CD14-positive monocyte (primary cell): ENCODE results near the gene ZNF133. TPM values are rescaled to one million over a fixed set of nuclear protein-coding genes. Genes with fewer than 3 reads are reported as not detected.

Experiments
- DNase-seq, 3 donors: peaks; one replicate each; pipeline ENCODE4 v3.0.0-alpha.2; 2011 to 2022
- H2AFZ ChIP-seq: 2 replicates; pipeline ENCODE4 v1.6.0; 2012; ENCODE audit warnings: mild to moderate bottlenecking, low read depth, low read length, inconsistent platforms; ENCODE audit not compliant: insufficient read depth, poor library complexity, severe bottlenecking
- H3K27ac ChIP-seq, 2 donors: 1 replicate in 1 of 2; 2 replicates in 1 of 2; pipeline ENCODE4 v1.5.1; 2012 to 2013; ENCODE audit warnings: low read length in 2 of 2, control low read depth in 1 of 2, inconsistent platforms in 1 of 2, low read depth in 1 of 2, mild to moderate bottlenecking in 1 of 2
- H3K27me3 ChIP-seq, 2 donors: one replicate each; pipeline versions ENCODE4 v1.6.0 to v1.6.1; 2011 to 2013; ENCODE audit warnings: low read length in 2 of 2; ENCODE audit not compliant: control insufficient read depth in 2 of 2, insufficient read depth in 2 of 2
- H3K36me3 ChIP-seq, 2 donors: replicated peaks in 1 of 2; 1 replicate in 1 of 2; 2 replicates in 1 of 2; pipeline versions ENCODE4 v1.5.1 to v1.6.1; 2012 to 2013; ENCODE audit warnings: low read length in 2 of 2, control low read depth in 1 of 2, inconsistent platforms in 1 of 2, mild to moderate bottlenecking in 1 of 2; ENCODE audit not compliant: insufficient read depth in 2 of 2, control insufficient read depth in 1 of 2
- H3K4me1 ChIP-seq, 2 donors: 1 replicate in 1 of 2; 2 replicates in 1 of 2; pipeline versions ENCODE4 v1.5.1 to v1.6.1; 2012 to 2013; ENCODE audit warnings: low read length in 2 of 2, control low read depth in 1 of 2, inconsistent platforms in 1 of 2, mild to moderate bottlenecking in 1 of 2, moderate library complexity in 1 of 2; ENCODE audit not compliant: insufficient read depth in 2 of 2, control insufficient read depth in 1 of 2
- H3K4me2 ChIP-seq: replicated peaks from 2 replicates; pipeline ENCODE3; 2012; ENCODE audit warnings: low read length, moderate library complexity, mild to moderate bottlenecking; ENCODE audit not compliant: poor library complexity, severe bottlenecking; ENCODE audit errors: extremely low read depth
- H3K4me3 ChIP-seq, 3 experiments: fragments of 200-600 bp in 1 of 3; sonication (generic) in 1 of 3; replicated peaks in 1 of 3; 1 replicate in 2 of 3; 2 replicates in 1 of 3; pipeline ENCODE4 v1.5.1; 2011 to 2013; ENCODE audit warnings: low read length in 3 of 3, mild to moderate bottlenecking in 3 of 3, control low read depth in 2 of 3, low read depth in 2 of 3, inconsistent platforms in 1 of 3, moderate library complexity in 1 of 3
- H3K79me2 ChIP-seq: 2 replicates; pipeline ENCODE4 v1.6.0; 2012; ENCODE audit warnings: mild to moderate bottlenecking, control low read depth, inconsistent platforms, low read length, moderate library complexity; ENCODE audit not compliant: insufficient read depth
- H3K9ac ChIP-seq: 2 replicates; pipeline ENCODE4 v1.6.0; 2017; ENCODE audit warnings: low read length, mild to moderate bottlenecking; ENCODE audit not compliant: insufficient read depth, poor library complexity, severe bottlenecking
- H3K9me3 ChIP-seq, 2 donors: replicated peaks in 1 of 2; 1 replicate in 1 of 2; 2 replicates in 1 of 2; pipeline versions ENCODE4 v1.5.1 to v1.6.1; 2012 to 2013; ENCODE audit warnings: low read length in 2 of 2, control low read depth in 1 of 2; ENCODE audit not compliant: control insufficient read depth in 1 of 2, insufficient read depth in 1 of 2
- H4K20me1 ChIP-seq: 2 replicates; pipeline ENCODE4 v1.6.0; 2012; ENCODE audit warnings: mild to moderate bottlenecking, low read length, control low read depth, moderate library complexity; ENCODE audit not compliant: insufficient read depth
- H3K27ac Mint-ChIP-seq, 7 donors: one replicate each; pipeline ENCODE4 v1.8.0; 2020; ENCODE audit warnings: mild to moderate bottlenecking in 7 of 7, mixed read lengths in 7 of 7, moderate library complexity in 6 of 7, inconsistent platforms in 2 of 7
- H3K27me3 Mint-ChIP-seq, 3 donors: one replicate each; pipeline ENCODE4 v1.8.0; 2021 to 2022; ENCODE audit warnings: low read depth in 3 of 3, mild to moderate bottlenecking in 3 of 3, mixed read lengths in 3 of 3, moderate library complexity in 3 of 3, inconsistent platforms in 1 of 3
- H3K36me3 Mint-ChIP-seq, 2 donors: one replicate each; pipeline ENCODE4 v1.8.0; 2020; ENCODE audit warnings: mixed read lengths in 2 of 2, inconsistent platforms in 1 of 2, mild to moderate bottlenecking in 1 of 2
- H3K4me1 Mint-ChIP-seq: one replicate; pipeline ENCODE4 v1.8.0; 2020; ENCODE audit warnings: mild to moderate bottlenecking, mixed read lengths
- H3K4me3 Mint-ChIP-seq, 2 donors: one replicate each; pipeline ENCODE4 v1.8.0; 2020; ENCODE audit warnings: mild to moderate bottlenecking in 2 of 2, mixed read lengths in 2 of 2, moderate library complexity in 1 of 2
- H3K9me3 Mint-ChIP-seq, 7 donors: one replicate each; pipeline ENCODE4 v1.8.0; 2020 to 2022; ENCODE audit warnings: mixed read lengths in 7 of 7, mild to moderate bottlenecking in 6 of 7, moderate library complexity in 6 of 7, inconsistent platforms in 2 of 7
- WGBS: methylation state at CpG from one replicate; pipeline ENCODE4 v1.1.5; 2013; ENCODE audit warnings: missing lambda C conversion rate; ENCODE audit not compliant: insufficient coverage; 5-methylcytosine and 5-hydroxymethylcytosine counted together
- intact Hi-C, 2 donors: fragments of 100-400 bp; cut with micrococcal nuclease; formaldehyde crosslinking; loops; one replicate each; pipeline versions ENCODE4 v1.15.0 to v1.15.1; 2023
- polyA plus RNA-seq, 3 donors: library from polyadenylated mRNA; depleted of rRNA in 1 of 3; unstranded in 2 of 3; stranded (reverse) in 1 of 3; fragments of 300-500 nt in 2 of 3; fragments of >200 nt in 1 of 3; fragmentation: Illumina TruSeq in 2 of 3; gene quantifications; 1 replicate in 2 of 3; 2 replicates in 1 of 3; pipeline ENCODE4 v1.2.3, GENCODE V29; 2012 to 2021
- TF ChIP-seq, protein P1 (sequence below): fragments of 200-600 bp; IDR thresholded peaks from one replicate; pipeline ENCODE4 v1.8.0; 2022; ENCODE audit warnings: antibody characterized with exemption, mild to moderate bottlenecking

The ZNF133 gene
- polyA plus RNA-seq, 3 donors: 1.7 to 9.7 (median 3.4) TPM

DNA sequence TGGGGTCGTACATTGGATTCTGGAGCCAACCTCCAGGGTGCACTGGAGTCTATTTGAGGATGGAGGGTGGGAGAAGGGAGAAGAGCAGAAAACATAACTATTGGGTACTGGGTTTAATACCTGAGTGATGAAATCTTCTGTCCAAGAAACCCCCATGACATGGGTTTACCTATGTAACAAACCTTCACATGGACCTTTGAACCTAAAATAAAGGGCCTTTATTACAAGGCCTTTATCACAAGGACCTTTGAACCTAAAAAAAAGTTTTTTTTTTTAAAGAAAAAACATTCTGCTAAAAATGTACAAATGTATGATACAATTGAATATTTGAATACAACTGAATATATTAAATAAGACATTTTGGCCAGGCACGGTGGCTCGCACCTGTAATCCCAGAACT is 38.1 kb upstream of the ZNF133 start:
- intact Hi-C loops: no loop called here
- H3K36me3 Mint-ChIP-seq: no peaks in the 10 kb centered on the region
- WGBS: no CpG with 5 or more reads among the region's 3 CpGs

DNA sequence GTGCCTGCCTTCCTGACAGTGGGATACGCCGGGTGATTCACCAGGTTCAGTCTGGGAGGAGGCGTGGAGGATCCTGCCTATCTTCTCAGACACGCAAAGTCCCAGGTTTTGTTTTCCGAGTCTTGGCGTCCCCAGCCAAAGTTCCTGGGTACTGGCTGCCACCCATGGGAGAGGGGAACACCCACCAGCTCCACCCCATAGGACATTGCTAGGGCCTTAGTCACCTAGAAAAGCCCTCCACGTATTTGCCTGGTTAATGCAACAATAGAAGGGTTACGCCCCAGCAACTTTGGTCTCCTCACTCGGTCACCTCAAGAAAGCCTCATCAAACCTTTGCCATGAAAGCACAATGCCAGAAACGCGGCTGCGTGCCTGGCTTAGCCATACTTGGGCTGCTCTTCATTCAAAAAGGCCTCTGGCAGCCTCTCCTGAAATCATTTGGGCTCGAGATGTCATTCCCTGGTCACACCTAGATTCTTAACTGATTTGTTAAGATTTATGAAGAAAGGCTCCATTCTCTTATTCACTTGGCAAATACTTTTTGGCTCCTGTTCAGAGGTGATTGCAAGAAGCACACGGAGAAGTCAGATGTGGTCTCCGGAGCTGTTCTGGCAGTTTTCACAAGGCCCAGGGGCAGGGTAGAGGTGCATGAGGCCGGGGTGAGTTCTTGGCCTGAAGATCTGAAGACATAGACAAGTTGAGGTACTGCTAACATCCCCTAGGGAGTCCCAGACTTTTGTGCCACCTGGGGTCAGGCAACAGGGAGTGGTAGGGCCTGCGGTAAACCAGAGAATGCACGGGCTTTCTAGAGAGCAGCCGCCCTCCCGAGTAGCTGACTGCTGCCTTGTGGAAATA is 35.5 kb upstream of the ZNF133 start:
- no peak overlapping the region for H3K9ac ChIP-seq
- no peaks in the 10 kb centered on the region for H3K9me3 ChIP-seq
- no peaks in the 10 kb centered on the region for H3K36me3 Mint-ChIP-seq
- peaks cover 0 to 1% (median 0%) of the 10 kb centered on the region in 7 donors for H3K9me3 Mint-ChIP-seq
- H3K4me1 ChIP-seq: no peaks in the 10 kb centered on the region
- H3K4me3 Mint-ChIP-seq: no peak overlapping the region
- no peak overlapping the region for H3K4me3 ChIP-seq
- no peaks in the 10 kb centered on the region for H3K27me3 ChIP-seq
- intact Hi-C loops: no loop called here
- H3K27me3 Mint-ChIP-seq: peaks cover 0 to 6% (median 2%) of the 10 kb centered on the region in 3 donors
- H3K36me3 ChIP-seq: no peaks in the 10 kb centered on the region
- DNase-seq: no peak
- H3K4me1 Mint-ChIP-seq: no peaks in the 10 kb centered on the region
- no peak overlapping the region for H3K4me2 ChIP-seq
- H3K27ac ChIP-seq: no peak overlapping the region
- no peak overlapping the region for H3K27ac Mint-ChIP-seq
- WGBS: 94% methylated on average over 17 of the region's 20 CpGs
- no peaks in the 10 kb centered on the region for H4K20me1 ChIP-seq
- H2AFZ ChIP-seq: no peak overlapping the region
- H3K79me2 ChIP-seq: no peaks in the 10 kb centered on the region
- TF ChIP-seq, protein P1, sequence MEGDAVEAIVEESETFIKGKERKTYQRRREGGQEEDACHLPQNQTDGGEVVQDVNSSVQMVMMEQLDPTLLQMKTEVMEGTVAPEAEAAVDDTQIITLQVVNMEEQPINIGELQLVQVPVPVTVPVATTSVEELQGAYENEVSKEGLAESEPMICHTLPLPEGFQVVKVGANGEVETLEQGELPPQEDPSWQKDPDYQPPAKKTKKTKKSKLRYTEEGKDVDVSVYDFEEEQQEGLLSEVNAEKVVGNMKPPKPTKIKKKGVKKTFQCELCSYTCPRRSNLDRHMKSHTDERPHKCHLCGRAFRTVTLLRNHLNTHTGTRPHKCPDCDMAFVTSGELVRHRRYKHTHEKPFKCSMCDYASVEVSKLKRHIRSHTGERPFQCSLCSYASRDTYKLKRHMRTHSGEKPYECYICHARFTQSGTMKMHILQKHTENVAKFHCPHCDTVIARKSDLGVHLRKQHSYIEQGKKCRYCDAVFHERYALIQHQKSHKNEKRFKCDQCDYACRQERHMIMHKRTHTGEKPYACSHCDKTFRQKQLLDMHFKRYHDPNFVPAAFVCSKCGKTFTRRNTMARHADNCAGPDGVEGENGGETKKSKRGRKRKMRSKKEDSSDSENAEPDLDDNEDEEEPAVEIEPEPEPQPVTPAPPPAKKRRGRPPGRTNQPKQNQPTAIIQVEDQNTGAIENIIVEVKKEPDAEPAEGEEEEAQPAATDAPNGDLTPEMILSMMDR: no peak

More for the DNA sequence above, 38.1 kb upstream of the ZNF133 start:
- Histone ChIP-seq H3K9ac (no peak overlapping the region), H2AFZ (no peak overlapping the region), H4K20me1 (no peaks in the 10 kb centered on the region), H3K9me3 (no peaks in the 10 kb centered on the region), H3K79me2 (no peaks in the 10 kb centered on the region), H3K27me3 (no peaks in the 10 kb centered on the region), H3K4me1 (no peaks in the 10 kb centered on the region), H3K4me3 (no peak overlapping the region), H3K27ac (no peak overlapping the region), H3K4me2 (no peak overlapping the region), H3K36me3 (no peaks in the 10 kb centered on the region)
- Mint-ChIP-seq H3K4me3 (no peak overlapping the region), H3K27me3 (peaks cover 0 to 5% (median 2%) of the 10 kb centered on the region in 3 donors), H3K9me3 (peaks cover 0 to 4% (median 2%) of the 10 kb centered on the region in 7 donors), H3K27ac (no peak overlapping the region), H3K4me1 (no peaks in the 10 kb centered on the region)
- TF ChIP-seq, protein P1: no peak
- DNase-seq: no peak
